H9 (cell line): ENCODE measurements around the gene ZFY. TPM values are rescaled to one million over a fixed set of nuclear protein-coding genes. Genes with fewer than 3 reads are reported as not detected.

Experiments
- DNase-seq: peaks from one replicate; pipeline ENCODE4 v3.0.0-alpha.2; 2017
- H2AFZ ChIP-seq: one replicate; pipeline ENCODE4 v1.6.1; 2013; ENCODE audit warnings: mild to moderate bottlenecking, low read length, control low read depth, moderate library complexity
- H2AK5ac ChIP-seq: 2 replicates; pipeline ENCODE4 v1.6.1; 2013; ENCODE audit warnings: low read length, control low read depth, mixed read lengths; ENCODE audit not compliant: insufficient read length
- H2BK120ac ChIP-seq: one replicate; pipeline ENCODE4 v1.6.1; 2013; ENCODE audit warnings: low read depth, mild to moderate bottlenecking, low read length, control low read depth, inconsistent platforms; ENCODE audit not compliant: poor library complexity, severe bottlenecking
- H2BK12ac ChIP-seq: 2 replicates; pipeline ENCODE4 v1.6.1; 2013; ENCODE audit warnings: low read length, control low read depth, mixed read lengths, low read depth; ENCODE audit not compliant: insufficient read length
- H2BK15ac ChIP-seq: 2 replicates; pipeline ENCODE4 v1.6.1; 2013; ENCODE audit warnings: low read depth, low read length, control low read depth
- H2BK20ac ChIP-seq: one replicate; pipeline ENCODE4 v1.6.1; 2013; ENCODE audit warnings: low read depth, mild to moderate bottlenecking, low read length, control low read depth, inconsistent platforms; ENCODE audit not compliant: poor library complexity, severe bottlenecking
- H2BK5ac ChIP-seq: 2 replicates; pipeline ENCODE4 v1.6.1; 2013; ENCODE audit warnings: low read length, control low read depth, mixed read lengths; ENCODE audit not compliant: insufficient read length
- H3K14ac ChIP-seq: 2 replicates; pipeline ENCODE4 v1.6.1; 2013; ENCODE audit warnings: low read length, control low read depth; ENCODE audit not compliant: insufficient read depth
- H3K18ac ChIP-seq: 2 replicates; pipeline ENCODE4 v1.6.1; 2013; ENCODE audit warnings: low read depth, mild to moderate bottlenecking, mixed read lengths, low read length, control low read depth; ENCODE audit not compliant: insufficient read length
- H3K23ac ChIP-seq: 2 replicates; pipeline ENCODE4 v1.6.1; 2013; ENCODE audit warnings: low read length, control low read depth, mixed read lengths, low read depth; ENCODE audit not compliant: insufficient read length
- H3K23me2 ChIP-seq: 2 replicates; pipeline ENCODE4 v1.6.1; 2013; ENCODE audit warnings: low read depth, mild to moderate bottlenecking, mixed read lengths, low read length, control low read depth; ENCODE audit not compliant: insufficient read length, poor library complexity, severe bottlenecking
- H3K27ac ChIP-seq: 2 replicates; pipeline ENCODE4 v1.5.1; 2013; ENCODE audit warnings: low read length, control low read depth, mixed read lengths, low read depth; ENCODE audit not compliant: insufficient read length
- H3K27me3 ChIP-seq: 2 replicates; pipeline ENCODE4 v1.6.1; 2013; ENCODE audit warnings: low read length, control low read depth, inconsistent platforms; ENCODE audit not compliant: insufficient read depth
- H3K4ac ChIP-seq: 2 replicates; pipeline ENCODE4 v1.6.1; 2013; ENCODE audit warnings: low read depth, mild to moderate bottlenecking, control low read depth, inconsistent platforms, low read length, moderate library complexity
- H3K4me1 ChIP-seq: 2 replicates; pipeline ENCODE4 v1.6.1; 2013; ENCODE audit warnings: low read length, control low read depth, inconsistent platforms; ENCODE audit not compliant: insufficient read depth
- H3K4me2 ChIP-seq: 2 replicates; pipeline ENCODE4 v1.6.1; 2013; ENCODE audit warnings: low read length, control low read depth, mixed read lengths; ENCODE audit not compliant: insufficient read length, insufficient read depth
- H3K56ac ChIP-seq: 2 replicates; pipeline ENCODE4 v1.6.1; 2013; ENCODE audit warnings: low read depth, mild to moderate bottlenecking, mixed read lengths, low read length, control low read depth; ENCODE audit not compliant: insufficient read length
- H3K79me1 ChIP-seq: 2 replicates; pipeline ENCODE4 v1.6.1; 2013; ENCODE audit warnings: low read depth, mild to moderate bottlenecking, moderate library complexity, low read length, control low read depth, inconsistent platforms; ENCODE audit not compliant: insufficient read depth, poor library complexity, severe bottlenecking
- H3K79me2 ChIP-seq: 2 replicates; pipeline ENCODE4 v1.6.1; 2013; ENCODE audit warnings: low read length, control low read depth, inconsistent platforms; ENCODE audit not compliant: insufficient read depth
- H3K9ac ChIP-seq: 2 replicates; pipeline ENCODE4 v1.6.1; 2013; ENCODE audit warnings: low read length, control low read depth, mixed read lengths; ENCODE audit not compliant: insufficient read length; ENCODE audit errors: extremely low read depth
- H3K9me3 ChIP-seq: one replicate; pipeline ENCODE4 v1.6.1; 2013; ENCODE audit warnings: low read depth, low read length, inconsistent platforms; ENCODE audit not compliant: control insufficient read depth
- H3T11ph ChIP-seq: one replicate; pipeline ENCODE4 v1.6.1; 2013; ENCODE audit warnings: mild to moderate bottlenecking, low read length, control low read depth, inconsistent platforms
- H4K20me1 ChIP-seq: one replicate; pipeline ENCODE4 v1.6.1; 2013; ENCODE audit not compliant: control insufficient read depth, insufficient read length, insufficient read depth
- H4K5ac ChIP-seq: 2 replicates; pipeline ENCODE4 v1.6.1; 2013; ENCODE audit warnings: low read depth, mild to moderate bottlenecking, mixed read lengths, low read length, control low read depth; ENCODE audit not compliant: insufficient read length
- H4K8ac ChIP-seq: replicated peaks from 2 replicates; pipeline ENCODE4 v1.6.1; 2013; ENCODE audit warnings: low read length, control low read depth, mixed read lengths, low read depth; ENCODE audit not compliant: insufficient read length
- H4K91ac ChIP-seq: 2 replicates; pipeline ENCODE4 v1.6.1; 2013; ENCODE audit warnings: low read depth, mild to moderate bottlenecking, moderate library complexity, mixed read lengths, low read length, control low read depth; ENCODE audit not compliant: insufficient read length
- H3K27ac Mint-ChIP-seq, 3 experiments: 2 replicates in 2 of 3; 3 replicates in 1 of 3; pipeline ENCODE4 v1.8.0; 2020 to 2021; ENCODE audit warnings: mixed read lengths in 3 of 3, mild to moderate bottlenecking in 1 of 3, moderate library complexity in 1 of 3
- H3K27me3 Mint-ChIP-seq: 2 replicates; pipeline ENCODE4 v1.8.0; 2021; ENCODE audit warnings: low read depth, mild to moderate bottlenecking, moderate library complexity, mixed read lengths
- H3K36me3 Mint-ChIP-seq, 3 experiments: 2 replicates in 2 of 3; 3 replicates in 1 of 3; pipeline ENCODE4 v1.8.0; 2020 to 2021; ENCODE audit warnings: low read depth in 3 of 3, mixed read lengths in 3 of 3; ENCODE audit not compliant: insufficient read depth in 1 of 3
- H3K4me1 Mint-ChIP-seq, 2 experiments: 2 replicates each; pipeline ENCODE4 v1.8.0; 2020; ENCODE audit warnings: mixed read lengths in 2 of 2
- H3K4me3 Mint-ChIP-seq, 2 experiments: 2 replicates in 1 of 2; 3 replicates in 1 of 2; pipeline ENCODE4 v1.8.0; 2020 to 2021; ENCODE audit warnings: mild to moderate bottlenecking in 2 of 2, mixed read lengths in 2 of 2, moderate library complexity in 1 of 2
- H3K9me3 Mint-ChIP-seq, 2 experiments: 2 replicates in 1 of 2; 3 replicates in 1 of 2; pipeline ENCODE4 v1.8.0; 2020; ENCODE audit warnings: mild to moderate bottlenecking in 2 of 2, mixed read lengths in 2 of 2, moderate library complexity in 1 of 2
- CTCF ChIP-seq: fragments of 200-600 bp; sonication (generic); conservative IDR thresholded peaks from 3 replicates; pipeline ENCODE4 v1.8.0; 2021; ENCODE audit warnings: antibody characterized with exemption, mild to moderate bottlenecking
- total RNA-seq: library from RNA; stranded (reverse); gene quantifications from 2 replicates; pipeline ENCODE4 v1.2.1, GENCODE V29; 2021

The ZFY gene
- total RNA-seq, 1 experiment from 2014 or later, result not detected

GRCh38 chrY:3002190-3002589, 67.0 kb downstream of the ZFY start:
- Histone ChIP-seq H3K4ac (no peak overlapping the region), H2AFZ (no peak overlapping the region), H3K56ac (no peak overlapping the region), H3K14ac (no peak overlapping the region), H3K27me3 (no peaks in the 10 kb centered on the region), H3K4me1 (no peaks in the 10 kb centered on the region), H3T11ph (no peak overlapping the region), H2BK12ac (no peak overlapping the region), H3K9me3 (no peaks in the 10 kb centered on the region), H3K79me1 (no peaks in the 10 kb centered on the region), H2BK120ac (no peak overlapping the region), H2BK15ac (no peak overlapping the region), H2BK20ac (no peak overlapping the region), H3K23me2 (no peaks in the 10 kb centered on the region), H3K27ac (no peak overlapping the region), H3K4me2 (no peak overlapping the region), H4K20me1 (no peaks in the 10 kb centered on the region), H3K18ac (no peak overlapping the region), H2BK5ac (no peak overlapping the region), H4K5ac (no peak overlapping the region), H2AK5ac (no peak overlapping the region), H3K79me2 (no peaks in the 10 kb centered on the region), H3K23ac (no peak overlapping the region), H3K9ac (no peak overlapping the region), H4K91ac (no peak overlapping the region), H4K8ac (no peak overlapping the region)
- Mint-ChIP-seq H3K27ac (no peak overlapping the region), H3K4me1 (no peaks in the 10 kb centered on the region), H3K27me3 (no peaks in the 10 kb centered on the region), H3K4me3 (no peak overlapping the region), H3K9me3 (no peaks in the 10 kb centered on the region), H3K36me3 (no peaks in the 10 kb centered on the region)
- no peak for DNase-seq
- TF ChIP-seq CTCF, result no peak
